T-cell (primary cell): Measurements from ENCODE around the gene COL25A1. TPM values are rescaled to one million over a fixed set of nuclear protein-coding genes. Genes with fewer than 3 reads are reported as not detected.

ENCODE experiments used
- ATAC-seq, 4 experiments: fragments of 200-7000 bp in 3 of 4; fragments of 150-1000 bp in 1 of 4; cut with Tn5 transposase; replicated peaks in 1 of 4; 1 replicate in 3 of 4; 2 replicates in 1 of 4; pipeline ENCODE4 v1.10.0; 2021; ENCODE audit warnings: moderate library complexity in 3 of 4, mild to moderate bottlenecking in 2 of 4, moderate number of reproducible peaks in 1 of 4
- CTCF ChIA-PET, 2 donors: fragments of 300-600 bp; sonication (Branson Sonifier 250); formaldehyde crosslinking; loops; one replicate each; lab custom pipeline; 2022; ENCODE audit warnings: antibody characterized with exemption in 2 of 2; lab: Charles Lee
- POLR2A ChIA-PET, 2 donors: fragments of 300-600 bp; sonication (Branson Sonifier 250); formaldehyde crosslinking; loops; one replicate each; lab custom pipeline; 2022; ENCODE audit warnings: antibody characterized with exemption in 2 of 2; lab: Charles Lee
- DNase-seq, 35 experiments: peaks; one replicate each; pipeline versions ENCODE4 v3.0.0 to v3.0.0-alpha.2; 2013 to 2023
- H3K27ac ChIP-seq: one replicate; pipeline ENCODE4 v1.5.1; 2013; ENCODE audit warnings: low read length
- H3K27me3 ChIP-seq, 2 experiments: replicated peaks in 1 of 2; 1 replicate in 1 of 2; 2 replicates in 1 of 2; pipeline versions ENCODE4 v1.6.1 to v1.7.0; 2013; ENCODE audit warnings: low read length in 1 of 2, mixed read lengths in 1 of 2; ENCODE audit not compliant: control insufficient read depth in 2 of 2, insufficient read depth in 2 of 2; ENCODE audit errors: extremely low read depth in 1 of 2
- H3K36me3 ChIP-seq, 2 donors: 1 replicate in 1 of 2; 2 replicates in 1 of 2; pipeline versions ENCODE4 v1.6.1 to v1.7.0; 2013; ENCODE audit warnings: low read length in 1 of 2; ENCODE audit not compliant: control insufficient read depth in 2 of 2, insufficient read depth in 1 of 2; ENCODE audit errors: extremely low read depth in 1 of 2
- H3K4me1 ChIP-seq, 2 experiments: 1 replicate in 1 of 2; 2 replicates in 1 of 2; pipeline versions ENCODE4 v1.6.1 to v1.7.0; 2013; ENCODE audit warnings: low read length in 2 of 2, mixed read lengths in 1 of 2; ENCODE audit not compliant: insufficient read depth in 2 of 2, control insufficient read depth in 1 of 2; ENCODE audit errors: extremely low read depth in 1 of 2
- H3K4me3 ChIP-seq, 2 donors: 1 replicate in 1 of 2; 2 replicates in 1 of 2; pipeline versions ENCODE4 v1.5.1 to v1.7.0; 2013; ENCODE audit warnings: mild to moderate bottlenecking in 2 of 2, low read length in 1 of 2, moderate library complexity in 1 of 2; ENCODE audit not compliant: control insufficient read depth in 1 of 2; ENCODE audit errors: extremely low read depth in 1 of 2
- H3K9me3 ChIP-seq: 2 replicates; pipeline ENCODE4 v1.7.0; 2013
- H3K27ac Mint-ChIP-seq, 2 donors: one replicate each; pipeline ENCODE4 v1.8.0; 2020 to 2021; ENCODE audit warnings: mild to moderate bottlenecking in 2 of 2, mixed read lengths in 2 of 2
- H3K27me3 Mint-ChIP-seq, 2 donors: one replicate each; pipeline ENCODE4 v1.8.0; 2021 to 2022; ENCODE audit warnings: mixed read lengths in 2 of 2
- H3K36me3 Mint-ChIP-seq: one replicate; pipeline ENCODE4 v1.8.0; 2021; ENCODE audit warnings: mixed read lengths
- H3K4me1 Mint-ChIP-seq, 3 donors: one replicate each; pipeline ENCODE4 v1.8.0; 2020 to 2022; ENCODE audit warnings: mixed read lengths in 3 of 3, mild to moderate bottlenecking in 1 of 3
- H3K4me3 Mint-ChIP-seq, 3 donors: one replicate each; pipeline ENCODE4 v1.8.0; 2020 to 2022; ENCODE audit warnings: mild to moderate bottlenecking in 3 of 3, mixed read lengths in 3 of 3, moderate library complexity in 3 of 3
- H3K9me3 Mint-ChIP-seq, 3 donors: one replicate each; pipeline ENCODE4 v1.8.0; 2020 to 2022; ENCODE audit warnings: mixed read lengths in 3 of 3
- WGBS: methylation state at CpG from one replicate; pipeline ENCODE4 v1.1.5; 2013; ENCODE audit warnings: missing lambda C conversion rate; ENCODE audit not compliant: insufficient coverage; 5-methylcytosine and 5-hydroxymethylcytosine counted together
- total RNA-seq, 35 experiments: library from RNA in 6 of 35; stranded (reverse) in 6 of 35; fragments of 120-200 nt in 1 of 35; gene quantifications; one replicate each; pipeline versions ENCODE4 v1.2.1 to v1.2.4 and lab custom pipeline; 2013 to 2026

Gene COL25A1
- total RNA-seq, 5 donors from 2014 or later (not counting 1 experiment from before 2014, with no cell fraction given): 0.53 to 0.56 TPM; not detected in 3

GRCh38 chr4:109157205-109157604 lies 145.3 kb downstream of the COL25A1 start:
- Histone ChIP-seq H3K9me3 (no peaks in the 10 kb centered on the region), H3K4me1 (no peaks in the 10 kb centered on the region), H3K36me3 (no peaks in the 10 kb centered on the region), H3K27me3 (no peaks in the 10 kb centered on the region), H3K4me3 (no peak overlapping the region), H3K27ac (no peak overlapping the region)
- H3K27me3 Mint-ChIP-seq: peaks cover 3% of the 10 kb centered on the region in 2 donors
- ChIA-PET CTCF (no interaction called here), POLR2A (no interaction called here)
- no peaks in the 10 kb centered on the region for H3K9me3 Mint-ChIP-seq
- DNase-seq (no peak), ATAC-seq (no peak)
- no peaks in the 10 kb centered on the region for H3K36me3 Mint-ChIP-seq
- H3K27ac Mint-ChIP-seq: no peak overlapping the region
- no CpG with 5 or more reads among the region's 2 CpGs for WGBS
- H3K4me1 Mint-ChIP-seq: no peaks in the 10 kb centered on the region
- no peak overlapping the region for H3K4me3 Mint-ChIP-seq

DNA sequence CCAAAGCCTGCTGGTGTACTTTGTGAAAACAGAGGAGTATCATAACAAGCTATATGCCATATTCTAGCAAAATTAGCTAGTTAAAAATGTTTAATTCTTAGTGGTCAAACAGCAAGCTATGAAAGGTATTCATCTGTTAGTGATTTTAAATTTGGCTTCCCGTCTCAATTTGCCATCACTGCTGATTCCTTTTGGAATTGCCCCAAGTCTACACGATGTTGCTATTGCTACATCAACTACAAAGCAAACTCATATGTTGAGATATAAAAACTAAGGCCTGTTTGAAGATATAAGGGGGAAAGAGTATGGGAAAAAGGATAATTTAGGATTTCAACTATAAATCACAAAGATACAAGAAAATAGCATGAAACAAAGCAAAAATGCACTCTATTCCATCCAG lies 146.1 kb downstream of the COL25A1 start:
- Mint-ChIP-seq H3K9me3 (no peaks in the 10 kb centered on the region), H3K36me3 (no peaks in the 10 kb centered on the region), H3K4me1 (no peaks in the 10 kb centered on the region), H3K27ac (no peak overlapping the region), H3K4me3 (no peak overlapping the region), H3K27me3 (peaks cover 3% of the 10 kb centered on the region in 2 donors)
- POLR2A ChIA-PET: interaction anchor here in 1 of 2 donors (0.8 kb wide), 1 partner anchor 11 kb away, joined by 3 read pairs; no protein-coding TSS in a partner anchor
- no peaks in the 10 kb centered on the region for H3K4me1 ChIP-seq
- CTCF ChIA-PET: interaction anchor here in 1 of 2 donors (1.3 kb wide), 1 partner anchor 10 kb away, joined by 3 read pairs; no protein-coding TSS in a partner anchor
- no peaks in the 10 kb centered on the region for H3K36me3 ChIP-seq
- no CpG with 5 or more reads among the region's 2 CpGs for WGBS
- no peaks in the 10 kb centered on the region for H3K9me3 ChIP-seq
- ATAC-seq (no peak), DNase-seq (no peak)
- H3K27me3 ChIP-seq: no peaks in the 10 kb centered on the region
- no peak overlapping the region for H3K27ac ChIP-seq
- H3K4me3 ChIP-seq: no peak overlapping the region

GRCh38 chr4:109155682-109156283 lies 146.7 kb downstream of the COL25A1 start:
- no peaks in the 10 kb centered on the region for H3K36me3 Mint-ChIP-seq
- Histone ChIP-seq H3K4me3 (no peak overlapping the region), H3K9me3 (no peaks in the 10 kb centered on the region), H3K4me1 (no peaks in the 10 kb centered on the region), H3K27ac (no peak overlapping the region), H3K36me3 (no peaks in the 10 kb centered on the region), H3K27me3 (no peaks in the 10 kb centered on the region)
- no peaks in the 10 kb centered on the region for H3K9me3 Mint-ChIP-seq
- 89% methylated on average over 1 of the region's 4 CpGs for WGBS
- ChIA-PET CTCF (interaction anchor here in 1 of 2 donors (1.3 kb wide), 1 partner anchor 10 kb away, joined by 3 read pairs; no protein-coding TSS in a partner anchor), POLR2A (interaction anchor here in 1 of 2 donors (0.8 kb wide), 1 partner anchor 11 kb away, joined by 3 read pairs; no protein-coding TSS in a partner anchor)
- ATAC-seq (no peak), DNase-seq (no peak)
- no peak overlapping the region for H3K4me3 Mint-ChIP-seq
- no peaks in the 10 kb centered on the region for H3K4me1 Mint-ChIP-seq
- H3K27me3 Mint-ChIP-seq: peaks cover 3% of the 10 kb centered on the region in 2 donors
- no peak overlapping the region for H3K27ac Mint-ChIP-seq

- H3K4me1 Mint-ChIP-seq: no peaks in the 10 kb centered on the region
- CTCF ChIA-PET: interaction anchor here in 1 of 2 donors (1.3 kb wide), 1 partner anchor 11 kb away, joined by 3 read pairs; no protein-coding TSS in a partner anchor
- ATAC-seq: no peak
Observed at GRCh38 chr4:109155084-109155483, 147.4 kb downstream of the COL25A1 start.

GRCh38 chr4:109154424-109154823 lies 148.0 kb downstream of the COL25A1 start:
- POLR2A ChIA-PET: no interaction called here
- H3K9me3 Mint-ChIP-seq: no peaks in the 10 kb centered on the region
- H3K4me1 Mint-ChIP-seq: no peaks in the 10 kb centered on the region
- Histone ChIP-seq H3K27me3 (no peaks in the 10 kb centered on the region), H3K36me3 (no peaks in the 10 kb centered on the region), H3K9me3 (no peaks in the 10 kb centered on the region), H3K27ac (no peak overlapping the region), H3K4me3 (no peak overlapping the region), H3K4me1 (no peaks in the 10 kb centered on the region)
- ATAC-seq (no peak), DNase-seq (no peak)
- H3K4me3 Mint-ChIP-seq: no peak overlapping the region
- H3K27ac Mint-ChIP-seq: no peak overlapping the region
- H3K36me3 Mint-ChIP-seq: no peaks in the 10 kb centered on the region
- 80% methylated on average over 2 of the region's 4 CpGs for WGBS
- H3K27me3 Mint-ChIP-seq: peaks cover 3% of the 10 kb centered on the region in 2 donors
- CTCF ChIA-PET: no interaction called here

More at GRCh38 chr4:109155084-109155483, 147.4 kb downstream of the COL25A1 start:
- Histone ChIP-seq H3K27ac (no peak overlapping the region), H3K4me1 (no peaks in the 10 kb centered on the region), H3K4me3 (no peak overlapping the region), H3K36me3 (no peaks in the 10 kb centered on the region), H3K9me3 (no peaks in the 10 kb centered on the region), H3K27me3 (no peaks in the 10 kb centered on the region)
- Mint-ChIP-seq H3K9me3 (no peaks in the 10 kb centered on the region), H3K36me3 (no peaks in the 10 kb centered on the region), H3K4me3 (no peak overlapping the region), H3K27ac (no peak overlapping the region), H3K27me3 (peaks cover 3% of the 10 kb centered on the region in 2 donors)
- DNase-seq: no peak
- POLR2A ChIA-PET: no interaction called here
- WGBS: 60% methylated on average over 1 of the region's 2 CpGs

DNA sequence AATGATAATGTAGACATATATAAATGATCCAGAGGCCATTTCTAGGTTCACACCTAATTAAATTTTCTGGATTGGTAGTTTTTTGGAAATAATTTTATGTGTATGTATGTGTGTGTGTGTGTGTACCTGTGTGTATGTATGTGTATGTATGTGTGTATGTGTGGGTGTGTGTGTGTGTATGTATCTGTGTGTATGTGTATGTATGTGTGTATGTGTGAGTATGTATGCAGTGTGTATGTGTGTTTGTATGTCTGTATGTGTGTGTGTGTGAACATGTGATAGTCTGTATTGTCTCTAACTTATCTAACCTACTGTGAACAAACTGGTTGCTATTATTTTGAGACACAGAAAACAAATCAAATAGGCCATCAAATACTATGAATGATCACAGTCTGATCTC lies 152.6 kb downstream of the COL25A1 start:
- H3K27ac Mint-ChIP-seq: no peak overlapping the region
- POLR2A ChIA-PET: no interaction called here
- H3K27me3 Mint-ChIP-seq: peaks cover 3 to 8% of the 10 kb centered on the region in 2 donors
- H3K4me3 Mint-ChIP-seq: no peak overlapping the region
- no peaks in the 10 kb centered on the region for H3K9me3 Mint-ChIP-seq
- no peak for ATAC-seq
- H3K4me1 Mint-ChIP-seq: no peaks in the 10 kb centered on the region
- Histone ChIP-seq H3K4me3 (no peak overlapping the region), H3K4me1 (no peaks in the 10 kb centered on the region), H3K27me3 (peaks cover 0 to 3% of the 10 kb centered on the region in 2 experiments), H3K9me3 (no peaks in the 10 kb centered on the region), H3K36me3 (no peaks in the 10 kb centered on the region), H3K27ac (no peak overlapping the region)
- no peak for DNase-seq
- H3K36me3 Mint-ChIP-seq: no peaks in the 10 kb centered on the region
- CTCF ChIA-PET: no interaction called here
